ENCODE measurements around the gene ACE.

The ACE gene

GRCh38 chr17:63490329-63490728 lies 13.5 kb downstream of the ACE start:
- FAIRE-seq = no peak
- DNase-seq (ENCODE audit: insufficient read length, low spot score) = no peak

DNA sequence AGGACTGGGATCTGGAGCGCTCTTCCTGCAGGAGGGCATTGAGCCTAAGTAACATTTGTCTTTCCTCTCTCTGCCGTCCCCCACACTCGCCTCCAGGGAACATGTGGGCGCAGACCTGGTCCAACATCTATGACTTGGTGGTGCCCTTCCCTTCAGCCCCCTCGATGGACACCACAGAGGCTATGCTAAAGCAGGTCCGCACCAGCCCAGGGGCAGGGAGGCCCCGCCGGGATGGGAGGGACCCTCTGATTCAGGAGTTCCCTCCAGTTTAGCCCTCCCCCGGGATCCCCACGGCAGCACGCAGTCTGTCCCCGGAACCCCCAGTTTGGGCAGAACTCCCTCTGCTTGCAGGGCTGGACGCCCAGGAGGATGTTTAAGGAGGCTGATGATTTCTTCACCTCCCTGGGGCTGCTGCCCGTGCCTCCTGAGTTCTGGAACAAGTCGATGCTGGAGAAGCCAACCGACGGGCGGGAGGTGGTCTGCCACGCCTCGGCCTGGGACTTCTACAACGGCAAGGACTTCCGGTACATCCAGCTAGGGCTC lies 14.1 kb downstream of the ACE start:
- DNase-seq (ENCODE audit: insufficient read length, low spot score) = no peak
- FAIRE-seq = no peak

DNA sequence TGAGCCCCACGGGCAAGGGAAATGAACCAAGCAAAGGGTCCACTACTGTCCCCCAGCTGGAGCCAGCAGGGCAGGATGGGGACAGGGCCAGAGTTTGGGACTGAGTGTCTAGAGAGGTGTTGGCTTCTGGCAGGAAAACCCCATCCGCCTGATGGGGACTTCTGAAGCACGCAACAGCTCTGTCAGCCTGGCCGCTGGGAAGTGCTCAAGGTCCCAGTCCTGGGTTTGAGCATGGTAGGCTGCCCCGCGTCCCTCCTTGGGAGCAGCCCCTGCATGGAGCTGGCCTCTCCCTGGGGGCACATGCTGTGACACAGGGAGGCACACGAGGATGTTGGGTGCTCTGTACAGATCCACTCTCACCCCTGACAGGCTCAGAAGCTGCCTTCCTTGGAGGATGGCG lies 14.6 kb downstream of the ACE start:
- no peak for DNase-seq (ENCODE audit: insufficient read length, low spot score)
- no peak for FAIRE-seq

- no peak for DNase-seq (ENCODE audit: insufficient read length, low spot score)
- no peak for FAIRE-seq
Observed at GRCh38 chr17:63491977-63492618, 15.2 kb downstream of the ACE start.

DNA sequence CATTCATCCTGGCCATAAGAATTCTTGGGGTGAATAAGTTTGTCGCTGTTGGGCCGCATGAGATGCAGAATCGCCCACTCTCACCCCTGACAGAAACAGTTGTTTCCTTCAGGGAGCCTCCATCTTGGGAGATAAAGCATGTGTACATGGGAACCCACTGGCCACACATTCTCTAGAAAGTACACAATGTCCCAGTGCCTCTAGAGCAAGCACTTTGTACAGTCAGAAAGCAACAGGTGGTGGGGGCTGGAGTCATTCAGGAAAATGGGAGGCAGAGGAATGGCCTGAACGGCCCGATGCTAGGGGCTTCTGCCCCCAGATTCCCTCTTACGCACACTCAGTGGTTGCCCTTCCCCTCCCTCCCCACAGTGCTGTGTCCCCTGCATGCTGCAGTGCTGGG lies 16.1 kb downstream of the ACE start:
- DNase-seq (ENCODE audit: insufficient read length, low spot score) = no peak
- FAIRE-seq = no peak

- DNase-seq (ENCODE audit: insufficient read length, low spot score) (no peak), FAIRE-seq (no peak)
Observed at GRCh38 chr17:63493411-63493810, 16.6 kb downstream of the ACE start.

DNA sequence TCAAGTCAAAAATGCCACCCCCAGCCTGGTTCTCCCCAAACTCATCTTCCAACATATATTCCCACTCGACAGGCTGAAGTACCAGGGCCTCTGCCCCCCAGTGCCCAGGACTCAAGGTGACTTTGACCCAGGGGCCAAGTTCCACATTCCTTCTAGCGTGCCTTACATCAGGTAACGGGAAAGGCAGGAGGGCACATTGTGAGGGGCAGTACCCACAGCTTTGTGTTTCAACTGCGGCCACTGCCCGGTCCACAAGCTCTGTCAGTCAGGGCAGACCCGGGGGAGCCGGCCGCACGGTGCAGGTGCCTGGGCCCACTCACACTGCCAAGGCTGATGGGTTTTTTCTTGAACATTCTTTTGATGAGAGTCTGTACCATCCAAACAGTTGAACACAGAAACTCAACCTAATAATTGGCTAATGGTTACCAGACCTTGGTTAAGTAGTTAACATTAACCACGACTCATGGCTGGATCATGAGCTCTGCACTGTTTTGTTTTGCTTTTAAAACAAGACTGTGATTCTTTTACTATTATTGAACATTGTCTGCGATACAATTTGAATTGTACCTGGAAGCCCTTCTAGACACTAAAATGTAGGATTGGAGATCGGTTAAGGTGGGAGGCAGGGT lies 17.6 kb downstream of the ACE start:
- no peak for DNase-seq (ENCODE audit: insufficient read length, low spot score)
- FAIRE-seq = no peak

DNA sequence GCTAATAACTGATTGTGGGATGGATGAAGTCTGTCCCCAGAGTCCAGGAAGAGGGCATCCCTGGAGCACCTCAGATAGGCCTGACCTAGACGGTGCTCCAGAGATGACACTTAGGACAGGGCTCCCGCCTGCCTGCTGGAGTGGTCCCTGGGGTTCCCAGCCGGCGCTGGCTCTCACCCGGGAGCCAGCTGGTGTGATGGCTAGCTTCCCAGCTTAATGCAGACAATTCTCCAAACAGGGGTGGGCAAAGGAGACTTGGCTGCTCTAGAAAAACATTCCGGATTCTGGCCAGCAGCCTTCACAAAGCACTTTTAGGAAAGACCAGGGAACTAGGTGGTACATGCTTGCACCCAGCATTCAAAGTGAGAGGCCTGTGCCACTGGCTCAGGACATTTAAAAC lies 18.6 kb downstream of the ACE start:
- DNase-seq (ENCODE audit: insufficient read length, low spot score) (no peak), FAIRE-seq (no peak)

- no peak for FAIRE-seq
- DNase-seq (ENCODE audit: insufficient read length, low spot score) = no peak
Observed at GRCh38 chr17:63496177-63496576, 19.3 kb downstream of the ACE start.

GRCh38 chr17:63496663-63497400 lies 20.0 kb downstream of the ACE start:
- FAIRE-seq (no peak), DNase-seq (ENCODE audit: insufficient read length, low spot score) (no peak)

DNA sequence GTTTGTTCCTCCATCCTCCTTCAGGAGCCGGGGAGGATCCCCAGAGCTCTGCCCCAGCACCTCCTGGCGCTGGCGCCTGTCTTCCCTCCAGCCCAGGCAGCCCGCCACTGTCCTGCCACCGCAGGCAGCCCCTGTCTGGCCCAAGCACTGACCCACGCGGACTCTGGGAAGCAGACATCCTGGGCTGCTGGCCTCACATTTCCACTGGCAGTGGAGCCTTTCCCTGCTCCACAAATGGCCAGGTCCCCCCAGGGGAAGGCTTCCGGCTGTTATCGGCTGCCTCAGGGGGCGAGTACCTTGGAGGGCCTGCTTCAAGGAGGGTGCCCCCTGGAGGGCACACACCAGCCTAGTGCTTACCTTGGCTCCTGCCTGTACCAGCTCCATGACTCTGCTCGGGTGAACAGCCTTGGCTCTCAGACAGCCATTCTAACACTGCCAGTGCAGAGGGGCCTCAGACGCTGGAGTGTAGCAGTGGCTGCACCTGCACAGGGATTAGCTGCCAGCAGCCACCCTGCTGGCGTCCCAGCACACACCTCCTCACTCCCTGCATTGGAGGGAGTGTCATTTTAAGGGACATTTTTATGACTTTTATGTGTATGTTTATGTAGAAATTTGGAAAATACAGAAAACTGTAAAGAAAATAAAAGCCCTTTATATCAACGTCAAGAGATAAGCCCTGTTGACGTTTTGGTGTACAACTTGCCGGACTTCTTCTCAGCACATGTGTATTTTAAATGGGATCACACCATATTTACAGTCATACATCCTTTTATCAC lies 21.0 kb downstream of the ACE start:
- FAIRE-seq (no peak), DNase-seq (ENCODE audit: insufficient read length, low spot score) (no peak)

DNA sequence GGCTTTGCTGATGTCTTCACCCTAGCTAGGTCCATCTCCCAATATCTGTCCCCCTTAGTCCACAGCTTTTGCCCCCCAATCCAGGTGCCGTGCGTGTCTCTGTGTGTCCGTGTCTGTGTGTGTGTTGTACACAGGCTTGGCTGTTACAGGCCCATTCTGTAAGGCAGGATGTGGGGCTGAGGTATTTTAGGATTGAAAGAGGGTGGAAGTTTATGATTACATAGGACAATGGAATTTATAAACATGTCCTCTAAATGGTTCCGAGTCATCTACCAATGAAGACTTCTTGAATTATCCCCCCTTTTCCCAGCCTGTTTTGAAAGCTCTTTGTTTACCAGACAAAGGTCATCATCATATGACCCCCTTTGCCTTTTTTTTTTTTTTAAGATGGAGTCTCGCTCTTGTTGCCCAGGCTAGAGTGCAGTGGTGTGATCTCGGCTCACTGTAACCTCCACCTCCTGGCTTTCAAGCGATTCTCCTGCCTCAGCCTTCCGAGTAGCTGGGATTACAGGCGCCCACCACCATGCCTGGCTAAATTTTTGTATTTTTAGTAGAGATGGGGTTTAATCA lies 21.9 kb downstream of the ACE start:
- no peak for FAIRE-seq
- DNase-seq (ENCODE audit: insufficient read length, low spot score) = no peak

DNA sequence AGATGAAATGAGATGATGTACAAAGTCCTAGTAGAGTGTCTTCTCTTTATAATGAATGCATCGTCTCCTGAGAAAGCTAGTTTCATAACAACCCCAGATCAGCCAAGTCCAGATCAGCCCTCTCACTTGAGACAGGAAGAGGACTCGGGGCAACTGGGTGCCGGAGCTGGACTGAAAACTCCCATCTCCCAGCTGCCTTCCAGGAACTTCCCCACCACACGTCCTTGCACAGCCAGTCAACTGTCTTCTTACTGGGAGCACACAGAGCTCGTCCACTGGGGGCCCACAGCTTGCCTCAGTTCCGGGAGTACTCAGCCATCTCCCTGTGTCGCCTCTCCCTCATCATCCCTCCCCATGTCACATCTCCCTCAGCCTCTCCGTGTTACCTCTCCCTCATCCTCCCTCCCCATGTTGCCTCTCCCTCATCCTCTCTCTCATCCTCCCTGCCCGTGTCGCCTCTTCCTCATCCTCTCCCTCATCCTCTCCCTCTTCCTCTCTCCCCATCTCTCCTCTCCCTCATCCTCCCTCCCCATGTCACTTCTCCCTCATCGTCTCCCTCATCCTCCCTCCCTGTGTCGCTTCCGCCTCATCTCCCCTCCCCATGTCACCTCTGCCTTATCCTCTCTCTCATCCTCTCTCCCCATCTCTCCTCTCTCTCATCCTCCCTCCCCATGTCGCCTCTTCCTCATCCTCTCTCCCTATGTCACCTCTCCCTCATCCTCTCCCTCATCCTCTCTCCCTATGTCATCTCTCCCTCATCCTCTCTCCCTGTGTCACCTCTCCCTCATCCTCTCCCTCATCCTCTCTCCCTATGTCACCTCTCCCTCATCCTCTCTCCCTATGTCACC lies 23.9 kb downstream of the ACE start:
- FAIRE-seq = no peak
- no peak for DNase-seq (ENCODE audit: insufficient read length, low spot score)

- DNase-seq (ENCODE audit: insufficient read length, low spot score) (no peak), FAIRE-seq (no peak)
Observed at GRCh38 chr17:63503341-63503705, 26.5 kb downstream of the ACE start.

- FAIRE-seq (no peak), DNase-seq (ENCODE audit: insufficient read length, low spot score) (no peak)
Observed at GRCh38 chr17:63504261-63504660, 27.4 kb downstream of the ACE start.

DNA sequence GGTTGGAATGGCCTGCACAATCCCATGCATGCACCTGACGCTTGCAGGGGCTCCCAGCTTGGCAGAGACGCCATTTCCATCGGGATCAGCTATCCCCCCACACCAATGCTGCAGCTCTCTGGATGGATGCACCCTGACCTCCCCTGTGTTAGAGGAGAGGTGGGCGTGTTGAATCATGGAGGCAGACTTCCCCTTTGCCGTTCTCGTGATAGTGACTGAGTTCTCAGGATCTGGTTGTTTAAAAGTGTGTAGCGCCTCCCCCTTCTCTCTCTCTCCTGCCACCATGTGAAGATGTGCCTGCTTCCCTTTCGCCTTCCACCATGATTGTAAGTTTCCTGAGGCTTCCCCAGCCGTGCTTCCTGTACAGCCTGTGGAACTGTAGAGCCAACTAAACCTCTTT lies 28.5 kb downstream of the ACE start:
- no peak for DNase-seq (ENCODE audit: insufficient read length, low spot score)
- no peak for FAIRE-seq

- FAIRE-seq (no peak), DNase-seq (ENCODE audit: insufficient read length, low spot score) (no peak)
Observed at GRCh38 chr17:63506627-63507026, 29.8 kb downstream of the ACE start.

GRCh38 chr17:63511331-63511730 lies 34.5 kb downstream of the ACE start:
- DNase-seq (ENCODE audit: insufficient read length, low spot score) = no peak
- FAIRE-seq = no peak

GRCh38 chr17:63512388-63512787 lies 35.5 kb downstream of the ACE start:
- FAIRE-seq (no peak), DNase-seq (ENCODE audit: insufficient read length, low spot score) (no peak)
